Hematopoietic multipotent progenitor cell (in vitro differentiated cells): ENCODE data around the gene PLSCR3. TPM values are rescaled to one million over a fixed set of nuclear protein-coding genes. Genes with fewer than 3 reads are reported as not detected.
A peak's percentile ranks its signal among the peaks of the same experiment; 100 is the strongest.

Experiments used
- DNase-seq, 3 donors: peaks; one replicate each; pipeline ENCODE4 v3.0.0-alpha.2; 2011 to 2015; ENCODE audit warnings: low read depth in 2 of 3, low spot score in 2 of 3
- total RNA-seq: library from RNA; depleted of rRNA; stranded (reverse); fragments of >200 nt; gene quantifications from one replicate; pipeline ENCODE4 v1.2.3, GENCODE V29; 2012

PLSCR3 gene
- total RNA-seq, 1 donor = 26.9 TPM

GRCh38 chr17:7407082-7407481 lies 12.8 kb upstream of the PLSCR3 start:
- no peak for DNase-seq

GRCh38 chr17:7406235-7406825 lies 12.0 kb upstream of the PLSCR3 start:
- no peak for DNase-seq

- no peak for DNase-seq
Observed at GRCh38 chr17:7405350-7406234, 11.3 kb upstream of the PLSCR3 start.

GRCh38 chr17:7404737-7405349 lies 10.5 kb upstream of the PLSCR3 start:
- no peak for DNase-seq

GRCh38 chr17:7403977-7404736 lies 9.8 kb upstream of the PLSCR3 start, which contains the start of gene TMEM256:
TSS of gene TMEM256 (minus strand) at chr17:7404097. CDS start at chr17:7404084, 13 bp downstream.
- peak; percentile 93 to 99 (median 98) for DNase-seq

GRCh38 chr17:7403727-7403976 lies 9.3 kb upstream of the PLSCR3 start:
- no peak for DNase-seq

- peak in 1 of 3 donors; percentile 35 for DNase-seq
Observed at GRCh38 chr17:7403043-7403726, 8.9 kb upstream of the PLSCR3 start.

- no peak for DNase-seq
Observed at GRCh38 chr17:7398612-7399011, 4.3 kb upstream of the PLSCR3 start.

GRCh38 chr17:7396147-7396546 lies 1.8 kb upstream of the PLSCR3 start:
- no peak for DNase-seq

GRCh38 chr17:7393613-7394451 lies 493 bp downstream of the PLSCR3 start:
- peak in 2 of 3 donors; percentile 58 to 64 for DNase-seq

- no peak for DNase-seq
Observed at GRCh38 chr17:7392696-7393612, 1.4 kb downstream of the PLSCR3 start.

GRCh38 chr17:7391307-7391706 lies 3.0 kb downstream of the PLSCR3 start:
- DNase-seq = no peak

GRCh38 chr17:7389924-7390910 lies 4.1 kb downstream of the PLSCR3 start:
- no peak for DNase-seq

GRCh38 chr17:7388856-7389255 lies 5.5 kb downstream of the PLSCR3 start:
- DNase-seq = no peak

GRCh38 chr17:7384489-7385081 lies 9.7 kb downstream of the PLSCR3 start:
- DNase-seq = no peak

GRCh38 chr17:7383742-7384488 lies 10.4 kb downstream of the PLSCR3 start:
- peak; percentile 55 to 77 (median 67) for DNase-seq
